HG02759 (cell line): ENCODE results near the gene MAP6.
"Not testable (repeated sequence)": the region's sequence is repeated elsewhere in the genome, so short reads cannot be mapped to it uniquely, and the experiment has no call there.

Experiments used
- ATAC-seq: cut with Tn5 transposase; IDR thresholded peaks from one replicate; pipeline ENCODE4 v1.9.1; 2021; ENCODE audit warnings: mild to moderate bottlenecking, moderate library complexity; ENCODE audit not compliant: unreplicated experiment

The MAP6 gene

DNA sequence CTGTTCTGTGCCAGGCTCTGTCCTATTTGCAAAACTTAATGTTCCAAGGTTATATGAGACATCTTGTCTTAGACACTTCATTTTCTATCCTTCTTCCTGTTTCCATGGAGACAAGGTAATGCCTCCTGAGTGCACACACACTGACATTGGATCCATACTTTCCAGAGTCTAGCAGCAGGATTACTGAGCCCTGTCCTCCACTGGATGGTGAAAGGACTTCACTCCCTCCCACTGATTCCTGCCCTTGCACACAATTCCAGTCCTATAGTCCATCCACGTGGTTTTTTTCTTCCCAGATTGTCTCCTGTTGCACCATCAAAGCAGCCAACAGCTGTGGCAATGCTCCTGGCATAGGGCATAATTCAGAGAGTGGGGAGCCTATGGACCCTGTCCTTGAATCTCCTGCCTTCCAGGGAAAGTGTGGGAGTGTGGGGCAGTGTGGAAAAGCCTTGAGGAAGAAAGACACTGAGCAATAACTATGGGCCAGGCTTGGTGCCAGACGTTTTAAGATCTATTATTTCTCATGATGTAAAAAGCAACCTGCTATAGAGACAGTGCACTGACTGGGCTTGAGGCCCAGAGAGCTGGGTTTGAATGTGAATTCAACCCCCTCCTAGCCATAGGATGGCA, 75.4 kb downstream of the MAP6 start:
- ATAC-seq, result no peak

DNA sequence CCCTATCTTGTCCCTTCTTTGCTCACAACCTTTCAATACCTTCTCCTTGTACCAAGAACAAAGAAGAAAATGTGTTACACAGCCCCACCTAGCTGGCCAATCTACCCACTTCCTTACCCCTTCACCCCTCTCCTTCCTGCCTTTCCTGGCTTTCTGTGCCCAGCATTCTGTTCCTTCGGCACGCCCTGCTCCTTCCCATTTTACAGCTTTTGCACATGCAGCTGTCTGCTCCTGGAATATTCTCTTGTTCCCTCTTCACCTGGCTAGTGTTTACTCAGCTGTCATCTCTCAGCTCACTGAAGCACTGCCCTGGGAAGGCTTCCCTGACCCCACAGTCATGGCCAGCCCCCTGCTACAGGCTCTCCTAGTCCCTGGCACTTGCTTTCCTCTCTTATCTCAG, 76.1 kb downstream of the MAP6 start:
- no peak for ATAC-seq

DNA sequence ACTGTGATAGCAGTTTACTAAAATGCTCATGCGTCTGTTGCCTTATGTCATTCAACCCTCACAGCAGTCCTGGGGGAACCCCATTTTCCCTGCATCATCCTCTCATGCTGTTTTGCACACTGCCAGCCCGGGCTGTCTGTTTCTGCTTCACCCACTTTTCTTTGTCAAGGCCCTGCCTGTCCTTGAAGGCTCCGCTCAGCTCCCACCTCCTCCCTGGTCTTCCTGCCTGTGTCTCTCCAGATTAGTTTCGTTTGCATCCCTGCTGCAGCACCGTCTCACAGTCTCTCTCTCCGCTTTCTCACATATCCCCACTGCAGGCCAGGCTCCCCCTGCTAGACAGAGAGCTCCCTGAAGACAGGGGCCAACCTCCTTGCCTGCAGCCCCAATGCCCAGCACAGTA, 76.9 kb downstream of the MAP6 start:
- ATAC-seq, result no peak

DNA sequence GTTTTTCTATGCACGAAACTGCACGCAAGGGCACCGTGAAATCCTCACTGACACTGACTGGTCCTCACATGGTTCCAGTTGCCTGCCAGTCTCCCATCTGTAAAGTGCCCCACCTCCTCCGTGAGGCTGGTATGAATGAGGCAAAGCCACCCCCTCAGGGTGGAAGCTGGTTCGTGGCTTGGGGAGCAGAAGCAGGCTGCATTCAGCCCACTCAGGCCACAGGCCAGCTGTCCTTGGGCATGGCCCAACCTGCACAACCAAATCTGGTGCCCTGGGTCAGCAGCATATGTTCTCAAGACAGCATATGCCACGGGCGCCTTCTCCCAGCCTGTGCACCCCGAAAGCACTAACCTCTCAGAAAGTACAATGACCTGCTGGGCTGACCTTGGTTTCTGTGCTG, 77.5 kb downstream of the MAP6 start:
- ATAC-seq, result no peak

DNA sequence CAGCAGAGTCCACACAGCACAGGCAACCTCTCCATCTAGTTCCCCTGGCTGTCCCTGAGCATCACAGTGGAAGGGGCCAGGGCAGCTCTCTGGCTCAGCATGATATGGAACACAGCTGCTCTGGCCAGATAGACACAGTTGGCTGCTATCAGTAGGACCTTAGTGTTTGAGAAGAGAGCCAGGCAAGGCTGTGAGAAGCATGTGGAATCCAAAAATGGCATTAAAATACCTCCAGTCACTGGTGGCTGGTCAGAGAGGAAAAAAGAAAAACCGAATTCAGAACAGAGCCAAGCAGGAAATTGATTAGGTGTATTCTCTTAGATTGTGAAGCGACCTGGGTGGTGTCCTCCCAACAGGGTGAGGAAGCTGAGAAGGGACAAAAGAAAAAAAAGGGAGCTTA, 78.9 kb downstream of the MAP6 start:
- ATAC-seq, result no peak

DNA sequence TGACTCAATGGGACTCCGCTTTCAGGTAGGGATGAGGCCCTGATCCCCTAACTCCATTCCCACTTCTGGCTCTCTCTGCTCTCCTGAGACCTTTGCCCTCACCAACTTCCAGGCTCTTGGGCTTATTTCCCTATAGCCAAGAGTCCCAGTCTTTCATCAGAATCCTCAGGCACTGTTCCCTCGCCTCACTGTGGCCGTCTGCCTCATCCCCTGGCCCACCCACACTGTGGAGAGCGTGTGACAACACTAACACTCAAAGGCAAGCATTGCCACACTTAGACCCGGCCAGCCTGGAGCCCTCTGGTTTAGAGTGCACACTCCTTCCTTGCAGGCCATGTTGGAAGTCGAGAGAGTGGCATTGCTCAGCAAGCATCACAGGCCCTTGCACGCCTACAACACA, 79.8 kb downstream of the MAP6 start:
- ATAC-seq, result no peak

DNA sequence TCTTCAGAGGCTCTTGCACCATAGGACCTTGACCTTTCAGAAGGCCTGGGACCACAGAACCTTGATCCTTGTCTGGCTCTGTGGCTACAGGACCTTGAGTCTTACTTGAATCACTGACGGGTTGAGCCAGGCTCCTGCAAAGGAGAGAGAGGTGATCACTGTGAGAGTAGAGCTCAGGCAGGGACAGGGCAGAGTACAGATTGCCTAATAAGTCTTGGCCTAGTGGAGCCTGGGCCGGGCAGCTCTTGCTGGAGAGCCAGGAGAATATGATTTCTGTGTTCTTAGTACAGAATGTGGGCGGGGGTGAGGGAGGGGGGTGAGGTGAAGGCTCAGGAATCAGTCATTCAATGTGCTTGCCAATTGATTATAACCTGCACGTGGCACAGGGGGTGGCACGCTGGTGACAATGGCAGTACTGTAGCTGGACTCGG, 80.8 kb downstream of the MAP6 start:
- ATAC-seq, result no peak

DNA sequence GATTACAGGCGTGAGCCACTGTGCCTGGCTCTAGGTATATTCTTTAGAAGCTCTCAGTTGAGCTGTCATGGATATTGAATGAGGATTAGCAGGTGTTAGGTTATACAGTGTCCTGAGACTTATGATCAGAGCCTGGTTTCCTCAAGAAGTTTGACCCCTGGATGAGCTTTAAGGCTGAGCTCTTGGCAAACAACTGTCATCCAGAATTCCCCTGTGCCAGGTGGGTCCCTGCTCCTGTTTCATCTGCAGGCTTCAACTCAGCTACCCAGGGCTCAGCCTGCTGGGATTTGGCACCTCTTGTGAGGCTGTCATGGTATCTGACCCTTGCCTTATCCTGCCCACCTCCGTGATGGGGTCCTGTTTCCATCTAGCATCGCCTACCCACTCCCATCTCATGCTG, 82.4 kb downstream of the MAP6 start:
- ATAC-seq, result no peak

DNA sequence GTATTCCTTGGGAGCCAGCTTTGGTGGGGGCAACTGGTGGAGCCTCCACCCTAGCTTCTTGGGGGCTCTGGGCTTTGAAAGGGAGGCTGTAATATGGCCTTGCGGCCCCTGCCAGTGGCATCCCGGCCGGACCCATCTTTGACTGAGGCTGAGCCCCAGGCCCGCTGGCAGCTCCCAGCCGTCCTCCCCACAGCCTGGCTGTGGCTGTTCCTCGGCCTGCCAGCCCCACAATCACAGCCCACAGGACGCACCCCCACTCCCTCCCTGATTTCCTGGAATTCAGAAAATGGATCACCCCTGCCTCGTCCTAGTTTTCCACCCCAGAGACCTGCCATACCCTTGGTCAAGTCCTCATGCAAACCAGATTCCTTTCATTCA, 83.6 kb downstream of the MAP6 start:
- ATAC-seq, result no peak

DNA sequence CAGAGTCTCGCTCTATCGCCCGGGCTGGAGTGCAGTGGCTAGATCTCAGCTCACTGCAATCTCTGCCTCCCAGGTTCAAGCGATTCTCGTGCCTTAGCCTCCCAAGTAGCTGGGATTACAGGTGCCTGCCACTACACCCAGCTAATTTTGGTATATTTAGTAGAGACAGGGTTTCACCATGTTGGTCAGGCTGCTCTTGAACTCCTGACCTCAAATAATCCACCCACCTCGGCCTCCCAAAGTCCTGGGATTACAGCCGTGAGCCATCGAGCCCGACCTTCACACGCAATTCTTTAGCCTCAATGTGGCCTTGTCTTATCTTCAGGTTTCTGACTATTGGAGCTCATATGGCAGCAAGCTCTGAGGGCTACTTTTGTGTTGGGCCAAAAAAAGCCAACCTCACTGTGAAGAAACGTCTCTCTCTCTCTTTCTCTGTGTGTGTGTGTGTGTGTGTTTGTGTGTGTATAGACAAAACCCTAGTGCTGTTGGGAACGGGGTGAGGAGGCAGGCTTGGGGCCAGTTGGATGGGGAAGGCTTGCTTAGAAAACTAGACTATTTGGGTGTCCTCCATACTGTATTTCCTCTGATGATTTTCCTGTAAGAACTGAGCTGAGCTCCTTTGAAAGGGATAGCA, 84.1 kb downstream of the MAP6 start:
- ATAC-seq, result not testable (repeated sequence)

DNA sequence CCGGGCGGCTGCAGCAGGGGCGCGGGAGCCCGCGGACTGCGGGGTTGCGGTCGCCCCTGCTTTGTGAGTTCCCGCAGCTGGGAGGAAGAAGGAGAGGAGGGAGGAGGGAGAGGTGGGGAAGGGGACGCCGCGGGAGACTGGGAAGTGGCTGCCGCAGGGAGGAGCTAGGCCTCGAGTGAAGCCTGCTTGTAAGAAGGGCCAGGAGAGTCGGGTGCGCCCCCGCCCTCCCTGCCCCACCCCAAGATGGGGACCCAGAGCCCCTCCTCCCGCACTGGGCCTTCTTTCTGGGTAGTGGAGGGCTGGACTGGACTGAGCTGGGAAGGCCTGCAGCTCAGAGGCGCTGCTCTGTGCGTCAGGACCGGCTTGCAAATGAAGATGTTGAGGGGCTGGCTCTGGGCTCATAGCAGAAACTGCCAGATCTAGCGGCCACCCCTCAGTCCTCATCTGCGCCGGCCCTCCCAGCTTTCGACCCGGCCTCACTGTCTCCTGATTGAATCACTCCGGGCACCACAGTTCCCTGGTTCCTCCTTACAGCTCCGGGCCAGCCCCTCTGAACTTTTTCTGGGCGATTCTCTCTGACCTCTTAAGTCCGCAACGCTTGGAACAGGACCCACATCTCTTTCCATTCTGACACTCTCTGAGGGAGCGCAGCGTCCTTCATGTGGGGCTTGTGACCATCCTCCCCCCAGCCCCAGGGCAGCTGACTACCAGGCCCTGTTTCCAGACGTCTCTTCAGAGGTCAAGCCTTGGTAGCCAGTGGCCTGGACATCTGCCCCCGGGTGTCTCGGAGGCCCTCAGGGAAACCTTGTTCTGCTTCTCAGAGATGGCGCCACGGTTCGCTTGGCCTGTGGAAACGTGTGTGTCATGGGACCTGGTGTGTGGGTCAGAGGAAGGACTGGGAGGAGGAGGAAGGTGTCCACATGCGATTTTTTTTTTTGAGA, 84.8 kb downstream of the MAP6 start:
- no peak for ATAC-seq

DNA sequence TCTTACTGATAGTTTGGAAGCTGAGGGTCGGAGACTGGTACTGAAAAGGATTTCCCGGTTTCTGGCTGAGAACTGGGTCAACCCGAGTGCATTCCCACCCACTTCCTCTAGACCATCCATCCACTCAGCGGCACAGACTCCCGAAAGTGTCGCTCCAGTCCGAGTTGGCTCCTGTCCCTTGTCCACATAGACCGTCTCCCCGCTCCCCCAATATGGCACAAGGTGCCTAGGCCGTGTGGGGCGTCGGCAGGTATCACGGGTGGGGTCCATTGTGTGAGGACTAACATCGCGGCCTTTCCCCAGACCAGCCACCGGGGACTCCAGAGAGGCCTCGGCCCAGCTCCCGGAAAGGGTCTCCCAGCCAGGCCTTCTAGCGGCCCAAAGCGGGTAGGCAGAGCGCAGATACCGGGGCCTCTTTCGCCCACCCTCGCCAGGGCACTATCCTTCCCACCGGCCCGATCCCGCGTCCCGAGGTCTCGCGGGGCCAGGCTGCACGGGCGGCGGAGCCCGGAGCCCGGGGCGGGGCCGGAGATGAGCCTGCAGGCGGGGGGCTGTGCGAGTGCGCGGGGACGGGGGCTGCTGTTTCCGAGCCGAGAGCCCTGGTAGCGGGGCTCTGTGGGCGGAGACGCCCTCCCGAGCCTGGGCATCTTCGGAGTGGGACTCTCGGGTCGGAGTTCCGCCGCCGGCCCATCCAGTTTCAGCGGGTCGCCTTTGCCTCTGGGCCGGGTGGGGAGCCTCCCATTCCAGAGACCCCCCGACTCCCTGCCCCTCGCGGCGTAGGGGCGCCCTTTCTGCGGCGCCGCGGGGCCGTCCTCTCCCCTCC, 85.7 kb downstream of the MAP6 start:
- ATAC-seq, result peak; percentile 88

DNA sequence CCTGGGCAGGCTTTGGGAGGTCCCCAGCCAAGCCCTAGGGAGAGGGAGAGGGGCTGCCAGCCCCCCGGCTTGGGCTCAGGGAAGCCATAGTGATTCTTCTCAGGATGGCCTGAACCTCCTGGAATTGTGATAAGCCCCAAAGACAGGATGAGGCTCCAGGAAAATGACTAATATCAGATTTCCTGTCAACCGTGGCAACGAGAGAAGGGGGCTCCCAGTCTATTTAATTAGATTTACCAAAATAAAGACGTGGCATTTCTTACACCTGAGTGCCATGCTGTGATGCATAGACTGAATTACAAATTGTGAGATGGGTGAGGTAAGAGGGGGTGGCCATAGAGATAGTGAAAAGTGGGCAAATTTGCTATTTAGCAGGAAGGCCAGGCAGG, 86.3 kb downstream of the MAP6 start:
- ATAC-seq, result no peak

DNA sequence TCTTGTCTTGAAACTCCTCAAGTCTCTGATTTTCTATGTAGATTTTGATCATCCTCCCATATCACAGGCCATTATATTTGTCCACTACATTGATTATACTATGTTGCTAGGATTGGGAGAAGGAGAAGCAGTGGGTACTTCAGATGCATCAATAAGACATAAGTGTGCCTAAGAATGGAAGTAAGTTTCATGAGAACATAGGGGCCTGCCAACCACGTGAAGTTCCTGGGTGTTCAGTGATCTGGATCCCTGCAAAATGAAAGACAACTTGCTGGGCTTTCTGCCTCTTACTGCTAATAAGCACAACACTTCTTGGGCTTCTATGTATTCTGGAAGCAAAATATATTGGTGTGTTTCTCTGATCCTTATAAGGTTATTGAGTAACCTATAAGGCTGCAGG, 89.0 kb downstream of the MAP6 start:
- ATAC-seq, result no peak

DNA sequence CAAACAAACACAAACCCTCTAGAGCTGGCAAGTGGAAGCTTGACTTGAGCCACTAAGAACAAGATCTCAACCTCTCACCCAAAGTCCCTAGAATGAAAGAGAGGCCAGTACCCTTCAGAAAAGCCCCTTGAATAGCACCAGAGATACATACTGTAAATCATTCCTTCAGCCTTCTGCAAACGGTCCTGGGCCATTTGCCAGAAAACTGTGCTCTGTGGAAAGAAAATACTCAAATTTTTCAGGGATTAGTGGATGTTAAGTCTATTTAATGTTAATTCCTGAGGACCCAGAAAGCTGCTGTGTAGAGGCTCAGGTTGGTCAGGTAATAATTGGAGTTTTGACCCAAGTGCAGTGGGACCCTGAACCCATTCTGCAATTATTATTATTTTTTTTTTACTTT, 89.9 kb downstream of the MAP6 start:
- ATAC-seq, result no peak

DNA sequence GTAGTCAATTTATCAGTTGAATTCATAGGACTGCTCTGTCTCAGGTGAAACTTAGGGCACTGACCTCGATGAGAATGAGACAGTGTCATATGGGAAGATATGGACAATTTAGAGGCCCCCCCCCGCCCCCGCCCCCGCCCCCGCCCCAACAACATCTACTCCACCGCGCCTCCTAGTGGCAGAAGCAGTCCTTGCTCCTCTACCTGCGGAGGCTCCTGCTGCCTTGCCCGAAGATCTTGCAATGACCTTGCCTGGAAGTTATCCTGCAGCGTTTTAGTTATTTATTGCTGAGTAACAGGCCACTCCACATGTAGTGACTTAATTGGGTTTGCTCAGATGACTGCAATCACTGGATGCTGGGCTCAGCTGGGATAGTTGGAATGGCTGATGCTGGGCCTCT, 91.6 kb downstream of the MAP6 start:
- ATAC-seq, result no peak

DNA sequence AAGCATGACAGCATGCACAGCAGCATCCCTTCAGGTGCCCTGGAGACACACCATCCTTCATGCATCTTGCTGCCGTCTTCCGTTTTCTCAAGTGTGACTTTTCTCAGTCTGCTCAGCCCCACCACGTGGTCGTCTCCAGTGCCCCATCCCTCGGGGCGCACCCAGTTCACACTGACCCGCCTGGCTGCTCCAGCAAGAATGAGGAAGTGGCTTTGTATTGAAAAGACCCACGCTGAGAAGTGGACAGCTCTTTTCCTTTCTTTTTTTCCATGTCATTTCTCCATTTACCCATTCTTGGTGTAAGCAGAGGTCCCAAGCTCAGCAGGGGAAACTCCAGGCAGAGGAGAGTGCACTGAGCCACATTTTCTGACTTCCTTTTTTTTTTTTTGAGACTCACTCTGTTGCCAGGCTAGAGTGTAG, 92.3 kb downstream of the MAP6 start:
- ATAC-seq, result peak; percentile 60

DNA sequence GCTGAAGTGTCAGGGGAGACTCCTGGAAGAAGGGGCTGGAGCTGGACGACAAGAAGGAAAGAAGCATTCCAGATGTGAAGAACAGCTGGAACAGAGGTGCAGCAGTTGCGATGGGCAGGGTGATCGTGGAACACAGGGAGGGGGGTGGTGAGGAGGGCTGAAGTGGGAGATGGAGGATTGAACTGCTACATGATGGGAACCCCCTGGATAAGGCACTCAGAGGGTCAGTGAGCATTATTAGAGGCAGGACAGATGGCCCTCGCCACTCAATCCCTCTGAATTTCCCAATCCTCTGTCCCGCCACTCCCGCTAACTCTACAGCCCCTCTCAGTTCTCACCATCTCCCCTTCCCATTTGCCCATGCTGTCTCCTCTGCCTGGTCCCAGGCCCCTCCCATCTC, 92.8 kb downstream of the MAP6 start:
- ATAC-seq, result no peak

DNA sequence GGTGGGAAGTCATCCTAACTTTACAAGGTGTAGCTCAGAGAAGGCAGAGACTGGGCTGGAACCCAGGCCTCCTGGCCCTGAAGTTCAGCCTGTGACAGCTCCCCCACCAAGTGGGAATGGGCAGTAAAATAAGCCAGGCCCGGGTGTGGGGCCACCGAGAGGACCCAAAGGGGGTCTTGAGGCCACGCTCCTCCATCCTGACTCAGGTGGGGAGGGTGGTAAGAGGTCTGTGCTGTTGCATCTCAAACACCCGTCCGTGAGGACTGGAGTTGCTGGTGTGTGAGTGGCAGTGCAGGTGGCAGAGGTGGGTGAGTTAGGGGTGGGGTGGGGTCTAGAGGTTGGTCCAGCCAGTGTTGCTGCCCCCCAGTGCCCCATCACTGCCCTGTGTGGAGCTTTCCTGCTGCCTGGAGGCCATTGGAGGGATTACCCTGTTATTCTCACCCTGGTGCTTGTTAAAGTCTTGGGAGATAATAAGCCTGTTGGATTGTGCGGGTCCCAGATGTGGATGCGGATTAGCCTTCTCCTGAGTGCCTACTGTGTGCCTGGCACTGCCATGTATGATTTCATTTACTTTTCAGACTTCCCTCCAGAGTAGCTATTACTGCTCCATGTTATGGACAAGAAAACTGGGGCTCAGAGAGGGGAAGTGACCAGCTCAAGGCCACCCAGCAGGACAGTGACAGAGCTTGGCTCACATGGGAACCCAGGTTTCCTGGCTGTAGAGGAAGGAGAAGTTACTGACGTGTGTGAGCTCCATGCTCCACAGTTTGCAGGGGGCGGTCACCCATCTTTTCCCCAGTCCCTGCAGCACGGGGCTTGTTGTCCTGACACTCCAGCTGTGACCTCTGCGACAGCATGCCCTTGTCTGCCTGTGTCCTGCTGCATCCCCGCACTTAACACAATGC, 93.9 kb downstream of the MAP6 start:
- no peak for ATAC-seq

DNA sequence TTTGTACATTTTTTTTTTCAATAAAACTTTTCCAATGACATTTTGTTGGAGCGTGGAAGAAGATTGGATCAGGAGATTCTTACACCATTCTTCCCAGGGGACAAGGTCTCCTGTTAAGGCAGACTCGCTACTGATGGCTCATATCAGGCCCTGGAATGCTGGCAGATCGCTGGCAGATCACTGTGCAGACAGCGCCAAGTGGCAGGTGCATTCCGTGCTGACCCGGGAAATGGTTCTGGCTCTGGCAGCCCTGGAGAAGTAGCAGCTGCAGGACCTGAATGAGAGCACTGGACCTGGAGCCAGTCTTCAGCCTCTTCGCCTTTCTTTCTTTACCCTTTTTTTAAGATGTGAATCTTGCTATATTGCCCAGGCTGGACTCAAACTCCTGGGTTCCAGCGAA, 96.1 kb downstream of the MAP6 start:
- ATAC-seq, result no peak
